ENCODE results near the gene SCP2. TPM values are rescaled to one million over a fixed set of nuclear protein-coding genes. Genes with fewer than 3 reads are reported as not detected.

SCP2 gene
- total RNA-seq, 3 donors from 2014 or later: 228 to 272 (median 267) TPM

- DNase-seq (peak in 1 of 3 donors; percentile 18), ATAC-seq (no peak)
- Histone ChIP-seq H3K4me3 (no peak overlapping the region), H3K9me3 (no peaks in the 10 kb centered on the region), H3K36me3 (ENCODE audit: low read depth) (no peaks in the 10 kb centered on the region), H3K4me1 (ENCODE audit: low read depth) (no peaks in the 10 kb centered on the region)
- intact Hi-C loops (cut with DNase I, micrococcal nuclease): no loop called here
- no peak for TF ChIP-seq CTCF (IDR thresholded peaks at IDR 0.05)
Measured at GRCh38 chr1:53074313-53075154, 147.5 kb downstream of the SCP2 start.

GRCh38 chr1:53075206-53075605, 148.1 kb downstream of the SCP2 start:
- no peak for TF ChIP-seq CTCF (IDR thresholded peaks at IDR 0.05)
- intact Hi-C loops (cut with DNase I, micrococcal nuclease): no loop called here
- Histone ChIP-seq H3K36me3 (ENCODE audit: low read depth) (no peaks in the 10 kb centered on the region), H3K4me1 (ENCODE audit: low read depth) (no peaks in the 10 kb centered on the region), H3K4me3 (no peak overlapping the region), H3K9me3 (no peaks in the 10 kb centered on the region)
- ATAC-seq (no peak), DNase-seq (peak in 1 of 3 donors; percentile 20)

- no peak for TF ChIP-seq CTCF (IDR thresholded peaks at IDR 0.05)
- Histone ChIP-seq H3K36me3 (ENCODE audit: low read depth) (no peaks in the 10 kb centered on the region), H3K4me1 (ENCODE audit: low read depth) (no peaks in the 10 kb centered on the region), H3K4me3 (no peak overlapping the region), H3K9me3 (no peaks in the 10 kb centered on the region)
- DNase-seq (peak in 1 of 3 donors; percentile 27), ATAC-seq (no peak)
- intact Hi-C loops (cut with DNase I, micrococcal nuclease): no loop called here
Measured at GRCh38 chr1:53075761-53076163, 148.7 kb downstream of the SCP2 start.

- H3K4me1 ChIP-seq (ENCODE audit: low read depth): no peaks in the 10 kb centered on the region
- H3K9me3 ChIP-seq: no peaks in the 10 kb centered on the region
- intact Hi-C loops (cut with DNase I, micrococcal nuclease): no loop called here
- no peaks in the 10 kb centered on the region for H3K36me3 ChIP-seq (ENCODE audit: low read depth)
- TF ChIP-seq CTCF (IDR thresholded peaks at IDR 0.05): no peak
- ATAC-seq: no peak
- DNase-seq: peak in 1 of 3 donors; percentile 19
- no peak overlapping the region for H3K4me3 ChIP-seq
Measured at GRCh38 chr1:53076165-53076564, 149.1 kb downstream of the SCP2 start.

GRCh38 chr1:53076721-53077598, 149.9 kb downstream of the SCP2 start:
- no peak for TF ChIP-seq CTCF (IDR thresholded peaks at IDR 0.05)
- DNase-seq (peak in 2 of 3 donors; percentile 16 to 26), ATAC-seq (no peak)
- Histone ChIP-seq H3K36me3 (ENCODE audit: low read depth) (no peaks in the 10 kb centered on the region), H3K4me3 (no peak overlapping the region), H3K4me1 (ENCODE audit: low read depth) (no peaks in the 10 kb centered on the region), H3K9me3 (no peaks in the 10 kb centered on the region)
- intact Hi-C loops (cut with DNase I, micrococcal nuclease): no loop called here
